Embryonic facial prominence (tissue), 1 donor: Measurements from ENCODE around the gene CD200.
"Not testable (repeated sequence)": the region's sequence is repeated elsewhere in the genome, so short reads cannot be mapped to it uniquely, and the experiment has no call there.

Experiments used
- DNase-seq: peaks from one replicate; pipeline ENCODE4 v3.0.0-alpha.2; 2016; ENCODE audit errors: extremely low spot score

CD200 gene

DNA sequence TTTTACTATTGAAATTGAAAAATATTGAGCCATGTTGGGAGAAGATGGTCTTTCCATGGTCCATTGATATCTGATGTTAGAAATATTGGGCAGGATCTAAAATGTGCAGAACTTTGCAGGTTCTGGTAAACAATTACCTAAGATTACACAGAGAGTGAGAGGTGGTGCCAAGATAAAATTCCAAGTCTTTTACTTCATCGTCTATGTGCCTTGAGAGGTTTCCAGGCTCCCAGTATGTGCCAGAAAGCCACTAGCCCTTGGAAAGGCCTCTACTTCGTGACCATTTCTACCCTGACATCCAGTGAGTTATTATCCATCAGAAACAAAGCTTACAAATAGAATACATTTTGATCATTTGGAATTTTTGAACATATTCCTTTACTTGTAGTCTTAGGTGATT, 27.6 kb downstream of the CD200 start:
- DNase-seq: no peak

DNA sequence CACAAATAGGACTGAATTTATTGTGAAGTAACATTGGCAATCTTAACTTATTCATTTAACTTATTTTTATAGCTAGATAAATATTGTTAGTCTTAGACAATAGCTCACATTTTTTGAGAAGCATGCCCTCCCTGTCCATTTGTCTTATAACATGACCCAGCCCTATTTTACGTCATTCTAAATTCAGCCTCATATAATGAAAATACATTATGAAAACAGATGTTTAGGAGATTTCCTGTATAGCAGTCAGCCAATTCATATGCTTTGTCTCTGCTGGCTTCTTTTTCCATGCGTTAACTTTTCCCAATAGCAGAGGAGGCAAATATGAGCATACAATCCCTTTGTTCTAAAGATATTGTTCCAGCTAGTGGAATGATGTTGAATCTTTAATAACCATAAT, 29.3 kb downstream of the CD200 start:
- DNase-seq: no peak

DNA sequence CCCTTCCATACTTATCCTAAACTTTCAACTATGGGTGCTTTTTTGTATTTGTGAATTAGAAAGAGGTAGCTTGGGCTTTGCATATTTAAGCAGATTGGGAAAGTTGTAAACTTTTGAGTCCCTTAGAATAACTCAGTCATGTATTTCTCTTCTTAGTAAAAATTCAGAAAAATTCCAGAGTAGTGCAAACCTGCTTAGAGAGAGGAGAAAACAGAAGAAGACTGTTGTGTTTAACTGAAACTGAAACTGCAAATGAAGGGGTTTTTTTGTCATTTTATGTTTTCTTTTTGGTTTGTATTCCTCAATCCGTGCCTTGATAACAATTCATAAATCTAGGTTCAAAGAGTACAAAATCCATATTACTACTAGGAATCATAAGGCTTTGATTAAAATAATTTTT, 31.3 kb downstream of the CD200 start:
- no peak for DNase-seq

DNA sequence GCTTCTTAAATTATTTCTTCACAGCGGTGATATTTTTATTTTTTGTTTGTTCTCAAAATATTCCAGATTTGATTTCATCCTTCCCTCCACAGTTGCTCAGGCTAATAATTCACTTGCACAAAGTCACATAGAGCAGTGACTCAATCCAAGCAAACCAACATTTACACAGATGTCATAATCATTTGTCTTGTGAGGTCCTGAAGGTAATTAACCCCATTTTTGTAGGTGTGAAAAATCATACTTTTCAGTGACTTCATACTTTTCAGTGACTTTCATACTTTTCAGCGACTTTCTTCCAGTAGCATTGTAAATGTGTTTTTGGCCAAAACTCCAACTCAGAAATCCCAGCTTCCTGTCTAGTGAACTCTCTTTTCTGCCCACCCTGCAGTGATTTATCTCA, 32.1 kb downstream of the CD200 start:
- no peak for DNase-seq

- no peak for DNase-seq
Observed at GRCh38 chr3:112365636-112366035, 32.7 kb downstream of the CD200 start.

- DNase-seq: no peak
Observed at GRCh38 chr3:112366522-112366921, 33.6 kb downstream of the CD200 start.

GRCh38 chr3:112371569-112371968, 38.6 kb downstream of the CD200 start:
- no peak for DNase-seq

GRCh38 chr3:112372396-112372795, 39.4 kb downstream of the CD200 start:
- no peak for DNase-seq

DNA sequence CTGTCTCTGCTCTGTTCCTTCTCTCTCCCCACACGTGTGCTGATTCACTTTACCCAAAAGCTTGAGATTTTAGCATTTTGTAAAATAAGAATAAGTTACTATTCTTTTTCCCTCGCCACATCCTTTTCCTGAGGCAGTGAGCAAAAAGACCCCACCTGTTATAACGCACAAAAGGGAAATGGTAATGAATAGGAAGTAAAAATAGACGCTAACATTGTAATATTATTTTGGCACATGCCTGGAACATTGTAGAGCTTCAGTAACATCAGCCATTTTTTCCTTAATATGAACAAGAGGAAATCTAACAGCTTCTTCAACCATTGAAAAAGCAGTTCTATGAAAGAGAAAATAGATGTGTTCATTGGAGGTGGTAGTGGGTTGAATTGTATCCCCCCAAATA, 40.5 kb downstream of the CD200 start:
- no peak for DNase-seq

DNA sequence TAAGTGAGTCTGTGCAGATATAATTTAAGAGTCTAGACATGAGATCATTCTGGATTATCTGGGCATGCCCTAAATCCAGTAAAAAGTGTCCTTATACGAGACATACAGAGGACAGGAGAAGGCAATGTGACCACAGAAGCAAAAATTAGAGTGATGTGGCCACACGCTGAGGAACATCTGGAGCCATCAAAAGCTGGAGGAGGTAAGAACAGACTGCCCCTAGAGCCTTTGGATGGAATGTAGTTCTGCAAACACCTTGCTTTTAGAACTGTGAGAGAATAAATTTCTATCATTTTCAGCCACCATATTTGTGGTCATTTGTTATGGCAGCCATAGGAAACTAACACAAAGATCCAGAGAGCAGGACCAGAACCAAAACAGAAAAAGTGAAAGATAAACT, 41.0 kb downstream of the CD200 start:
- no peak for DNase-seq

DNA sequence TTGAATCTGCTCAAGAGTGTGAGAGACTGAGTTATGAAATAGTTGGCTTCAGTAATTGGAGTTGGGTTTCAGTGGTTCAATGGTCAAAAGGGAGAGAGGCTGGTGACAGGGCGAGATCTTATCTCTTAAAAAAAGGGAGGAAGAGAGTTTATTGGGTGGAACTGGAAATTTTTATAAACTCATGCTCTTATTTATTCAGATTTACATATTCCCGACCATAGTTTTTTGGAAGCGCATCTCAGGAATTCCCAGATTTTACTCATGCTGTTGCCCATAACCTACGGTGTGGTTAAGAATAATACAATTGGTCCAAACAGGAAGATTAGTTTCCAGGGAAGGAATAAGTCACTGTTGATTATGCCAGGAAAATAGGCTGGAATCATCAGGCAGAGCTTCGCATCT, 41.4 kb downstream of the CD200 start:
- no peak for DNase-seq

- DNase-seq: no peak
Observed at GRCh38 chr3:112375117-112375516, 42.2 kb downstream of the CD200 start.

- no peak for DNase-seq
Observed at GRCh38 chr3:112376241-112376911, 43.4 kb downstream of the CD200 start.

DNA sequence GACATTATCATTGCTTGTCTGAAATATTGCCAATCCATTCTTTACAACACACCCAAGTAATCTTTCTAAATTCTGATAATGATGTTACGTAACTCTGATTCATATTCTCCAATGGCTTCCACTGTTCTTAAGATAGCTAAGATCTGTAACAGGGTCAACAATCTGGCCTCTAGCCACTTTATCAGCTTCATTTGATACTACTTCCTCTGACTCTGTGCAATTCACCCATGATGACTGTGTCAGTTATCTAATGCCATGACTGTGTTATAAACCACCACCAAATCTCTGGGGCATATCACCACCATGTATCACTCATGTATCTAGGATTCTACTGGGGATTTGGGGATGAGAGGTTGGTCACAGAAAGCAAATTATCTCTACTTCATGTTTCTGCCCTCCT, 44.0 kb downstream of the CD200 start:
- no peak for DNase-seq

DNA sequence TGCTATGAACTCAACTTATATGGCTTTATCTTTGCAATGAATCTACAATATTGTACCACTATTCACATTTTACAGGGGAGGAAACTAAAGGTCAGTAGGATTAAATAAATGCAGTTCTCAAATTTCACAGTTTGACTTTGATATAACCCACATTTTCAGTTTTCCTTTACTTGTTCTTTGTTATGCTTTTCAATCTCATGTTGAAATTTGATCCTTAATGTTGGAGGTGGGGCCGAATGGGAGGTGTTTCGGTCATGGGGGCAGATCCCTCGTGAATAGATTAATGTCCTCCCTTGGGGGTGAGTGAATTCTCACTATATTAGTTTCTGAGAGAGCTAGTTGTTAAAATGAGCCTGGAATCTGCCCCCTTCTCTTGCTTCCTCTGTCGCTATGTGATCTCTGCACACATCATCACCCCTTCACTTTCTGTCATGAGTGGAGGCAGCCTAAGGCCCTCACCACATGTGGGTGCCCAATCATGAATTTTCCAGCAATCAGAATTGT, 44.7 kb downstream of the CD200 start:
- no peak for DNase-seq

DNA sequence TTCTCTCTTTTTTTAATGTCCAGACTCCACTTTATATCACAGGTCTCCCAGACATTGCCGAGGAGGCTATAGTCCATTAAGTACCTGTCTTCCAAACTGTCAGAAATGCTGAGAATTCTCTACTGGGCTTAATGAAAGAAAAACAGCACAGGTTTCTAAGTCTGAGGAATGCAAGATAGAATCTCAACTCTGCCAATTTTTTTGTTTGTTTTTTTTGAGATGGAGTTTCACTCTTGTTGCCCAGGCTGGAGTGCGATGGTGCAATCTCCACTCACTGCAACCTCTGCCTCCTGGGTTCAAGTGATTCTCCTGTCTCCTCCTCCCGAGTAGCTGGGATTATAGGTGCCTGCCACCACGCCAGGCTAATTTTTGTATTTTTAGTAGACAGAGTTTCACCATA, 45.4 kb downstream of the CD200 start:
- not testable (repeated sequence) for DNase-seq

DNA sequence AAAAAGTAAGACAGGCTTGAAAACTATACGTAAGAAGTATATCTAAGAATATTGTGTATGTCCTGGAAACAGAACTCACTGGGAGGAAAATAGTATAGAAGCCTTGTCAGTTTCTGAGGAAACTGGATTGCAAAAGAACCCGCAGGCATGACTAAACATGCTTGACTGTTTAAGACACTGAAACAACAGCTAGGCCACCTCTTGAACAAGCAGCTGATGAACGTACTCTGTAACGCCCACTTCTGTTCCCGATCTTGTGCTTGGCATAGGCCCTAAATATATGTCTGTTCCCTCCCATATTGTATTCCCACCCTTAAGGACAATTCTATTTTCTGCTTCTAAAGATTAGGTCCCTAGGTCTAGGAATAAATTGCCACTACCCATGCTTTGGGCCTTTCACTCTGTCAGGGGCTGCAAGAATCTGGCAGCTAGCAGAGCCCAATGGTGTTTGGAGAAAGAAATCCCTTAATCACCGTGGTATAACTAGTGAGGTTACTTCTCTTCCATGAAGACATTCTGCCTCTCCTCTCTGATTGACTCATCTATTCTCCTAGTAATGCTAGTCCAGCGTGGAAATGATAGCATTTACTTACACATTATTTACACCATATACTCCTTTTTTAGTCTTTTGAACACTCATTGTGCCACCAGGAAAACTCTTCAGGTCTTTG, 46.2 kb downstream of the CD200 start:
- DNase-seq: no peak

- no peak for DNase-seq
Observed at GRCh38 chr3:112381673-112382542, 49.0 kb downstream of the CD200 start.

DNA sequence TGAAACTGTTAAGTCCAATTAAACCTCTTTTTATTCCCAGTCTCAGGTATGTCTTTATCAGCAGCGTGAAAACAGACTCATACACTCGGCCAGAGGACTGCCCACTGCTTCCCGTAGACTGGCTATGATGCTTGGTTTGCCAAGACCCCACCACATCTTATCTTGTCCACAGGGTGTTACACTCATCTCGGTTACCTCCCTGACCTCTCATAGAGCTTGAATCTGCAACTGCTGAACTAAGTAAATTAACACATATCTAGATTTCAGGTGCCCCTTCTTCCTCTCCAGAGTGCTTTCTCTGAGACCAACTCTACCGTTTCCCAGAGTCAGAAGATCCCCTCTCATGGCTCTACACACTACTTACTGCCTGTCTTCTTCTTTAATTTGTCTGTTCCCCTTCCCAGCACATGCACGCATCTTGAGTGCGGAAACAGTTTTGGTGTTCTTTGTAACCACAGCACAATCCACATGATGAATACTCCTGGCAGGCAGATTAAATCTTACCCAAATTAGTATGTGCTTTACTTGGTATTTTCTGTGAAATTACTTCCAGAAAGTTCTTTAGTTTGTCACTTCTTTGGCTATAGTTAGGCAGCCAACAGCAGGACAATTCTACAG, 49.7 kb downstream of the CD200 start:
- no peak for DNase-seq

DNA sequence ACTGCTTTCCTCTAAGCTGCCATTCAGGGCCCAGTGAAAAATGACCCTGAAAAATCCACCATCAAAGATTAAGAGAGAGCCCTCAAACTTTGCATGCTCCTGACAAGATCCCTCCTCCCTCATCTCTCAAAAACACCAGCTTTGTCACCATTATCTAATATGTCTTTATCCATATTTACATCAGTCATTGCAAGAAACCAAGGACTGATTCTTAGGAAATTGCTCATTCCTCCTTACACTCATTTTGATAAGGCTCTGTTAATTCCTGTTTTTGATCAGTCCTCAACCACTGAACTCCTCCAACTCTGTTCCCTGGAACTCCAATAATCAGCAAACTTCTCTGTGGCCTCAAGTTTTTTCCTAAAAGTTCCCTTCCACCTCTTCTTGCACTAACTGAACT, 51.8 kb downstream of the CD200 start:
- DNase-seq: no peak

GRCh38 chr3:112388972-112389371, 56.0 kb downstream of the CD200 start:
- DNase-seq: no peak

GRCh38 chr3:112389961-112390360, 57.0 kb downstream of the CD200 start:
- no peak for DNase-seq
